Uterus (tissue), 2 donors: ENCODE data around the gene C2orf49.

Experiments used
- POLR2A ChIP-seq, 2 donors: fragments of 450-650 bp; IDR thresholded peaks; one replicate each; pipeline ENCODE4 v1.6.1; 2016; ENCODE audit warnings: antibody characterized with exemption in 2 of 2, mild to moderate bottlenecking in 1 of 2, moderate library complexity in 1 of 2
- TF ChIP-seq, protein P1 (sequence below), 4 experiments: fragments of 200-600 bp in 2 of 4; fragments of 450-650 bp in 2 of 4; sonication (generic) in 2 of 4; IDR thresholded peaks; one replicate each; pipeline ENCODE4 v1.5.1; 2016 to 2019; ENCODE audit warnings: antibody characterized with exemption in 4 of 4, mild to moderate bottlenecking in 2 of 4, moderate library complexity in 1 of 4

DNA sequence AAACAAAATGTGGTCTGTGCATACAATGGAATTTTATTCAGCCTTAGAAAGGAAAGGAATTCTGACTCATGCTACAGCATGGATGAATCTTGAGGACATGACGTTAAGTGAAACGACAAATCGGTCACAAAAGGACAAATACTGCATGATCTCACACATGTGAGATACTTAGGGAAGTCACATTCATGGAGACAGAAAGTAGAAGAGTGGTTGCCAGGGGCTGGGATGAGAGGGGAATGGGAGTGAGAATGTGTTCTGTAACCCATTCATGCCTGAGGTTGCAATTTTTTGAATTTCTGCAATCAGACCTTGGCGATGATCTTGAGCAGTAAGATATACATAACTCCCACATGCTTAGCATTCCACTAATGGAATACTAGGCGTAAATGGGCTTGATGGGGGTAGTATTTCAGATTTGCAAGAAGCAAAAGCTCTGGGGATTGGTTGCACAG, 39.5 kb downstream of the C2orf49 start:
- TF ChIP-seq, protein P1, sequence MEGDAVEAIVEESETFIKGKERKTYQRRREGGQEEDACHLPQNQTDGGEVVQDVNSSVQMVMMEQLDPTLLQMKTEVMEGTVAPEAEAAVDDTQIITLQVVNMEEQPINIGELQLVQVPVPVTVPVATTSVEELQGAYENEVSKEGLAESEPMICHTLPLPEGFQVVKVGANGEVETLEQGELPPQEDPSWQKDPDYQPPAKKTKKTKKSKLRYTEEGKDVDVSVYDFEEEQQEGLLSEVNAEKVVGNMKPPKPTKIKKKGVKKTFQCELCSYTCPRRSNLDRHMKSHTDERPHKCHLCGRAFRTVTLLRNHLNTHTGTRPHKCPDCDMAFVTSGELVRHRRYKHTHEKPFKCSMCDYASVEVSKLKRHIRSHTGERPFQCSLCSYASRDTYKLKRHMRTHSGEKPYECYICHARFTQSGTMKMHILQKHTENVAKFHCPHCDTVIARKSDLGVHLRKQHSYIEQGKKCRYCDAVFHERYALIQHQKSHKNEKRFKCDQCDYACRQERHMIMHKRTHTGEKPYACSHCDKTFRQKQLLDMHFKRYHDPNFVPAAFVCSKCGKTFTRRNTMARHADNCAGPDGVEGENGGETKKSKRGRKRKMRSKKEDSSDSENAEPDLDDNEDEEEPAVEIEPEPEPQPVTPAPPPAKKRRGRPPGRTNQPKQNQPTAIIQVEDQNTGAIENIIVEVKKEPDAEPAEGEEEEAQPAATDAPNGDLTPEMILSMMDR (IDR thresholded peaks at IDR 0.05): no peak
- TF ChIP-seq POLR2A (IDR thresholded peaks at IDR 0.05): no peak
